ENCODE data around the gene ACER3.
"Not testable (repeated sequence)": the region's sequence is repeated elsewhere in the genome, so short reads cannot be mapped to it uniquely, and the experiment has no call there.

ACER3 gene

DNA sequence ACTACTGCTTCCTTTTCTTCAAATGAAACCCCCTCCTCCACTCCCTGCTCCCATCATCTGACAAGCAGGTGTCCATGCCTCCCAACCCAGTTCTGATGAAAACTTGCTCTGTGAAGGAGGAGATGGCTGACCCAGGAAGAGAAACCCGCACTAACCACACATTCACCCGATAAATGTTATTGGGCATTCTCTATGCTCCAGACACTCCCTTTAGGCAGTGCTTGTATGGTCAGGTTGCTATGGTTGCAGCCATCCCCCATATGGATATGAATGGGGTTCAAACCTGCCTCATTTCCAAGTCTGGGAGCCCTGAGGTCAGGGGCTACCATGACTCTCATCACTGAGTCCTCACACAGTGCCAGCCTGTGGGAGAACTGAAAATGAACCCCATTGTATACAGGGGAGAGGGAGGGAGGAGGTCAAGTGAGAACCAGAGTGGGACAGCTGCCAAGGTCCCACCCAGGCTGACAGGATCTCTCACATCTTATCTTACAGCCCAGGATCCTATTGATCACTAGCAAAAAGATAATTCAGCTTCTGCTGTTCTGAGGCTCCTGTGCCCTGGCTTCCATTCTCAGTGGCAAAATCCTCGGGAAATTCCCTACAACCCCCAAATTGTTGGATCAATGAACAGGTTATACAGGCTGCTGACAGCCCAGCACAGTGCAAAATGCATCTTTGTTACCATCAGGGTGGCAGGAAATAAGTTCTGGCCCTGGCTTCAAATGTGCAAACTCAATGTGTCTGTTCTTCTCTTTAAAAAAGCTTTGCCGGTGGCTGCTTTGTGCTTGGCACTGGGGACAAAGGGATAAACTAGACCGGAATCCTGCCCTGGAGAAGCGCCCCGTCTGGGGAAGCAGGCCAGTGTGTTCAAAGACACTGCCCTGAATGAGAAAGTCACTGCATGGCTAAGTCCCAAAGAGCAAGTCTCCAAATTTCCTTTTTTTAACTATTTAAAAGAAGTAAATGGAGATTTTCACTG is 22.7 kb upstream of the ACER3 start:
- no peak for DNase-seq

DNA sequence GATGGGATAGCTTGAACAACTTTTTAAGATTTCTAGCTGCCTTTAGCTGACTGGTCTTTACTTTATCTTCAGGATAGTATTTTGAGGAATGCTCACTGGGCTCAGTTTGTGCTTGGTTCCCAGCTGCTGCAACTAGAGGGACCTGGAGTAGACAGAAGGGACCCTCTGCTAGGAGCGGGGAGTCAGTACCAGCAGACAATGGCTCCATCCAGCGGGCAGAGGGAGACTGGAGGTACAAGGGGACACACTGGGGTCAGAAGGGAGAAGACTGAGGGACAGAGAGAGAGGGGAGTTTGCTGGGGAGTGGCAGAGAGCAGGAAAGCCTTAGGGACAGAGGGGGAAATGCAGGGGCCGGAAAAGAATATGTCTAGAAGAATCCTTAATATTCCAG is 22.0 kb upstream of the ACER3 start:
- DNase-seq, result no peak

GRCh38 chr11:76839311-76839710 is 21.4 kb upstream of the ACER3 start:
- peak; percentile 48 for DNase-seq

GRCh38 chr11:76841923-76842452 is 18.7 kb upstream of the ACER3 start:
- DNase-seq, result no peak

GRCh38 chr11:76843907-76844306 is 16.8 kb upstream of the ACER3 start:
- no peak for DNase-seq

- DNase-seq, result no peak
These were observed 16.2 kb upstream of the ACER3 start for GRCh38 chr11:76844511-76844910.

DNA sequence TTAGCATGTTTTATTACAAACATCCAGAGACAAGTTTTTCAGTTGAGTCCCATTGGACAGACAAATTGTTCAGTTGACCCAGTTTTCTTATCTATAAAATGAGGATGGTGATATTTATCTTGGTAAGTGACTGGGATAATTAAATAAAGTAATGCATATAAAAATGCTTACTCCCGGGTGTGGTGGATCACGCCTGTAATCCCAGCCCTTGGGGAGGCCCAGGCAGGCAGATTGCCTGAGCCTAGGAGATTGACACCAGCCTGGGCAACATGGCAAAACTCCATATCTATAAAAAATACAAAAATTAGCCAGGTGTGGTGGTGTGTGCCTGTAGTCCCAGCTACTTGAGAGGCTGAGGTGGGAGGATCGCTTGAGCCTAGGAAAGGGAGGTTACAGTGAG is 15.6 kb upstream of the ACER3 start:
- DNase-seq, result no peak

GRCh38 chr11:76846441-76846840 is 14.3 kb upstream of the ACER3 start:
- DNase-seq, result no peak

- no peak for DNase-seq
These were observed 11.3 kb upstream of the ACER3 start for GRCh38 chr11:76849376-76849775.

DNA sequence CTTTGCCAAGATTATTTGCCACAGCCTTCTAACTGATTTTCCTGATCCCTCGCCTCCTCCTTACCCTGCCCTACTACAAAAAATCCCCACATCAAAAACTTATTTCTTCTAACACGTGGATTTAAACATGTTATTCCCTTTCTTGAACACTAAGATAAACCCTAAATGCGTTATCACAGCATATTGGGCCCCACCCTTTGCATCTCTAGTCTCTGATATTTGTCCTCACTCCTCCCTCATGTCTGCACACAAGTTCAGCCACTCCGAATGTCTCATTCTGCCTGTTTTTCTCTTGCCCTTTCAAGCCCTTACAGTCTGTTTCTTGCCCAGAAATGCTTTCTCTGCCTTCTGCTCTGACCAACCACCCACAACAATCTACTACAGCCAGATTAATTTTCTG is 10.6 kb upstream of the ACER3 start:
- no peak for DNase-seq

- DNase-seq, result no peak
These were observed 9.9 kb upstream of the ACER3 start for GRCh38 chr11:76850815-76851214.

DNA sequence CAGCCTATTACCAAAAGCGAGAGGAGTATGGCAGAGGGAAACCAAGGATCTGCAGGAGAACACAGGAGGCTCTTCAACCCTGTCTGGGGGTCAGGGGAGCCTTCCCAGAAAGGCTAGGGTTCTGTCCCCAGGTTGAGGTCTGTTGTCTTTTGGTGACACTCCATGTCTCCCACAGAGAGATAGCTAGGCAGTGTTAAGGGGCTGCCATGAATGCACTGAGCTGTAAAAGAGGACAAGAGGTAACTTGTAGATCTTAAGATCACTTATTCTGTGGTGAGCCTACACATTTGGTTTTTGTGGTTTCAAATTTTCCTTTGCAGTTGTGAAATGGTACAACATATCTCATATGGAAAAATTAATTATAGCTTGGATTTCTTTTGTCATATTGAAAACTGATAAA is 6.0 kb upstream of the ACER3 start:
- DNase-seq, result peak; percentile 30

DNA sequence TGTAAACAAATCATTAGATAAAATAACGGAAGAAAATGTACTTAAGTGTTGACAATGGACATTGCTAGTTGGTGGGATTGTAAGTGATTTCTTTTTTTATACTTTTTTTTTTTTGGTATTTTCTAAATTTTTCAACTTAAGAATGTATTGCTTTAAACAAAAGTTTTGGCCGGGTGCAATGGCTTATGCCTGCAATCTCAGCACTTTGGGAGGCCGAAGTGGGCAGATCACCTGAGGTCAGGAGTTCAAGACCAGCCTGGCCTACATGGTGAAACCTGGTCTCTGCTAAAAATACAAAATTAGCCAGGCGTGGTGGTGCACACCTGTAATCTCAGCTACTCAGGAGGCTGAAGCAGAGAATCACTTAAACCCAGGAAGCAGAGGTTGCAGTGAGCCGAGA is 5.0 kb upstream of the ACER3 start:
- not testable (repeated sequence) for DNase-seq

- DNase-seq, result peak; percentile 80
These were observed 4.6 kb upstream of the ACER3 start for GRCh38 chr11:76856106-76856505.

- peak; percentile 66 for DNase-seq
These were observed 4.1 kb upstream of the ACER3 start for GRCh38 chr11:76856571-76856970.

- peak; percentile 82 for DNase-seq
These were observed 2.8 kb upstream of the ACER3 start for GRCh38 chr11:76857781-76858410.

DNA sequence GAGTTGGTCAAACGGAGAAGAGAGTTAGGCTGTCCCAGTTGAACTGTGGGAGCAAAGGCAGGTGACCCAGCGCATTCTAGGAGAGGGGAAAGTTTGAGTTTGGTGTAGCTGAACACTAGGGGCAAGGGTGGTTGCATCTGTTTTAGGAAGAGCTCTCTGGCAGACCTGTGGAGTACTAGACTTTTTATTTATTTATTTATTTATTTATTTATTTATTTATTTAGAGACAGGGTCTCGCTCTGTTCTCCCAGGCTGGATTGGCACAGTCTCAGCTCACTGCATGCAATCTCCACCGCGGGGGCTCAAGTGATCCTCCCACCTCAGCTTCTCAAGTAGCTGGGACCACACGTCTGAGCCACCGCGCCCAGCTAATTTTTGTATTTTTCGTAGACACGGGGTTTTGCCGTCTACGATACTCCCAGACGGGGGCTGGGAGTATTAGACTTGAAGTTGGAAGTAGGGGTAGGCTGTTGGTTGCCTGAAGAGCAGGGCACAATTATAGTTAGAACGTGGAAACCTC is 950 bp upstream of the ACER3 start:
- DNase-seq, result no peak

- DNase-seq, result no peak
These were observed 804 bp downstream of the ACER3 start for GRCh38 chr11:76861490-76861953.

- not testable (repeated sequence) for DNase-seq
These were observed 2.1 kb downstream of the ACER3 start for GRCh38 chr11:76862794-76863193.

- peak; percentile 96 for DNase-seq
These were observed 2.6 kb downstream of the ACER3 start for GRCh38 chr11:76863196-76863777.

- DNase-seq, result no peak
These were observed 12.5 kb downstream of the ACER3 start for GRCh38 chr11:76872959-76873827.

DNA sequence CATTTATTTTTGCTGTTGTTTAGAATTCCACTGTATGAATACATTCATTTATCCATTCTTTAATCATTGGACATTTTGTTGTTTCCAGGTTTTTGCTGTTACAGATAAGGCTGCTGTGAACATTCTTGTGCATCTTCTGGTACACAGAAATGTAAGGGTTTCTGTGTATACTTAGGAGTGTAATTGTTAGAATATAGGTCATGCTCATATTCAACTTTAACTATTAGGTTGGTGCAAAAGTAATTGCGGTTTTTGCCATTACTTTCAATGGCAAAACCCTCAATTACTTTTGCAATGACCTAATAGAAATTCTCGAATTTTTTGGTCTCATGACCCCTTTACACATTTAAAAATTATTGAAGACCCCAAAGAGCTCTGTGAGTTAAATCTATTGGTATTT is 17.3 kb downstream of the ACER3 start:
- DNase-seq, result no peak
